Central memory CD4-positive, alpha-beta T cell (primary cell): ENCODE results near the gene POLR1A.

Source experiments
- DNase-seq: peaks from one replicate; pipeline ENCODE4 v3.0.0; 2022

Gene POLR1A

DNA sequence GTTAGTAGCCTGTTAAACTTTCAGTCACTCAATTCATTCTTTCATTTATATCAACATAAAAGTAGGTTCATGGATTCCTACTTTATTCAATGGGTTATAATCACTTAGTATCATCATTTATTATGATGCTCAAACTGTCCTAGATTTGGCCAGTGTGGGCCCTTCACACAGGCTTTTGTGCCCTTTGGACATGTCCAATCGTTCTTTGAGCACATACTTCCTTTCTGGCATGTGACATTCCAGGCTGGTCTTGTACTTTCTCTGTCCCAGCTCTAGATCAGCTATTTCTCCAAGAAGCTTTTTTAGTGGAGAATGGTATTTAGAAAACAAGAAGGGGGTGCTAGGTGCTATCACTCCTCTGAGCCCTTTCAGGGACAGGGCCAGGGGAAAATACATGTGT lies 11.5 kb downstream of the POLR1A start:
- no peak for DNase-seq

DNA sequence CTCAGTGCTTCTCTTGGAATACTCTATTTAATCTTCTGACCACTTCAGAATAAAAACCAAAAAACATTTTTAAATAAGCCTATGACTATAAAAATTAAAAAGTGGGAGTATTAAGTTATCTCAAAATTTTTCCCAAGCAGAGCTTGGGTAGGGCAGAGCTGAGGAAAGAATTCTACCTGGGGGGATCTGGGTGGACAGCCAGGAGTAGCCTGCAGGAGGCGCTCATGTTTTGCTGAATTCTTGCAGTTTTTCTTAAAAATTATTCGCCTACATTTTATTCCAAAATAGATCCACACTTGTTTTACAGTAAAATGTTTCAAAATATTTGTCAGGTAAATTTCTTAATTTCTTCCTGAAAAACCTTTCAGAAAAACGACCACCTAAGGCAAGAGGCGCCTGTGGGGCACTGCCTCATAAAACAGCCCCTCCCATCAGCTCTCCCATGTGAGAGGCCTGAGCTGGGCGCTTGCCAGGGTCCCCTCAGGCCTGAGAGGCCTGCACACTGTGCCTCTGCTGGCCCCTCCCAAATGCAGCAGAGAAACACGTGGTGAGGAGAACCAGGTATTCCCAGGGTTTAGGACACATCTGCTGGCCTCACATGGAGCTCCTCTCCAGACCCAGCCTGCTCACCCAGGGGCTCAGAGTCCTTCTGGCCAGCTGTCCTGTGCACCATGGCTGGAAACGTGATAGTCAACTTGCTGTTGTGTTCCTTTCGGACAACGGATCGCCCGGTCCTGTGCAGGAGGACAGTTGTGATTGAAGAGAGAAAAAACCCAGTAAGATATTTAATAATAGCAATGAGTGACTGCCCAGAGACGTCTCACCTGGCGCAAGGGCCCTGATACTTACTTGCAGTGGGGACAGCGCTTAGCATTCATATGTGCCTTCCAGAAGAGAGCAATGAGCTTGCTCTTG lies 17.5 kb downstream of the POLR1A start:
- no peak for DNase-seq

DNA sequence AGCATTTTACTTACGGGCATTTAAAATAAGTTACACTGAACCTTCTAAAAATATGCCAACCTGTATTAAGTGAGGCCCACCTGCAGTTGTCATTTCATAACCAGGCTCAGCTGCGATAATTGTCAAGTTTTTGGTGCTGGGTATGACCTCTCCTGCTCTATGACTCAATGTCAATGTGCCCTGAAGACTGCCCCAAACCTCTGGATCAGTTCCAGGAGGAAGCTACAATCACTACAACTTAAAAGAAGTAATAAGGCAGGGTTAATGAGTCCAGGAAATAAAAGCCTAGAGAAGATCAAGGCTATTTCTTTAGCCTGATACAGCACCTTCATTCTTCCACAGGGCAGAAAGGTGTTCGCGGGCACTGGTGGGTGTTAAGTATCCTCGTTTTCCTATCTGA lies 22.9 kb downstream of the POLR1A start:
- DNase-seq, result no peak

DNA sequence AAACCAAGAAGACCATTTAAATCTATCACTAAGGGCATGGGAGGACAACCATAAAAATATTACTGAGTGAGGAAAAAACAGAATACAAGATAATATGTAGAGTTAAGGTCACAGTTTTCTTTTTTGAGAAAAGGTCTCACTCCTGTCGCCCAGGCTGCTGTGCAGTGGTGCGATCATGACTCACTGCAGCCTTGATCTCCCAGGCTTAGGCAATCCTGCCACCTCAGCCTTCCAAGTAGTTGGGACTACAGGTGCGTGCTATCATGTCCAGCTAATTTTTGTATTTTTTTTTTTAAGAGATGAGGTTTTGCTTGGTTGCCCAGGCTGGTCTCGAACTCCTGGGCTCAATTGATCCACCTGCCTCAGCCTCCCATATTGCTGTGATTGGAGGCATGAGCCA lies 24.0 kb downstream of the POLR1A start:
- no peak for DNase-seq

DNA sequence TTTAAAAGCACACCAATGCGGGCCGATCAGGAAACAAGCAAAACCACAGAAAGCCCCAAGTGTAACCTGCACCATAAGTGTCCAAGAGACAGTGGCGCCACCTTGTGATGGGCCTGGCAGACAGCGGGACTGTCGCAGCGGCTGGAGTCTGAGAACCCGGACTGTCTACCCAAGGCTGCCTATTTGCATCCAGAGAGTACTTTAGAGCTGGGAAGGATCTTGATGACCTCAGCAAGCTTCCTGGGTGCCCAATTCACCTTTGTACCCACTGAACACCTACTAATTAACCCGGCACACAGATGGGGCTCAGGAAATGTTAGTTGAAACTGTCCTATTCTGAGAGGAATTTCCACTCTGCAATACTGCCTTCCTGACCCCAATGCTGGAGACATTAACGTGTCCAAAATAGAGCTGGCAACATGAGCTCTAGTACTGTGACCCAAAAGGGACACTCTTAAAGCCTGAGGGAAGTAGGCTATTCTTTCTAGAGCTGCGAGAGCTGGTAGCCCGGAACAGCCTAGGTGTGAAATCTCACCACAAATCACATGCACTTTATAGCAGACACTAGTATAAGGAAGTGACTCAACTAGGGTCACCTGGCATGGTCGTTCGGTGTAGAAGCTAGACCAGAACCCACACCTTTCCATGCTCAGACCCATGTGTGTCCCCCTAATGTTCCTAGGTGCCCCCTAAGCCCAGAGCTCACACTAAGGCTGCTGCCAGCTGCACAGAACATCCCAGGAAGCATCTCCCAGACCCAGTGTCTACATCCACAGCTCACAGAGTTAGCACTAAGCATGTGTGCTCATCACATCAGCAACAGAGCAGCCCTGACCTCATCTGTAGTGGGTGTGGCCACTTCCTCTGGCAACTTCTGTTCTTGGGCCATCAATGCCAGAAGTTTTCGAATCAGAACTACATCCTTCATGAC lies 25.4 kb downstream of the POLR1A start:
- DNase-seq, result peak; percentile 73

DNA sequence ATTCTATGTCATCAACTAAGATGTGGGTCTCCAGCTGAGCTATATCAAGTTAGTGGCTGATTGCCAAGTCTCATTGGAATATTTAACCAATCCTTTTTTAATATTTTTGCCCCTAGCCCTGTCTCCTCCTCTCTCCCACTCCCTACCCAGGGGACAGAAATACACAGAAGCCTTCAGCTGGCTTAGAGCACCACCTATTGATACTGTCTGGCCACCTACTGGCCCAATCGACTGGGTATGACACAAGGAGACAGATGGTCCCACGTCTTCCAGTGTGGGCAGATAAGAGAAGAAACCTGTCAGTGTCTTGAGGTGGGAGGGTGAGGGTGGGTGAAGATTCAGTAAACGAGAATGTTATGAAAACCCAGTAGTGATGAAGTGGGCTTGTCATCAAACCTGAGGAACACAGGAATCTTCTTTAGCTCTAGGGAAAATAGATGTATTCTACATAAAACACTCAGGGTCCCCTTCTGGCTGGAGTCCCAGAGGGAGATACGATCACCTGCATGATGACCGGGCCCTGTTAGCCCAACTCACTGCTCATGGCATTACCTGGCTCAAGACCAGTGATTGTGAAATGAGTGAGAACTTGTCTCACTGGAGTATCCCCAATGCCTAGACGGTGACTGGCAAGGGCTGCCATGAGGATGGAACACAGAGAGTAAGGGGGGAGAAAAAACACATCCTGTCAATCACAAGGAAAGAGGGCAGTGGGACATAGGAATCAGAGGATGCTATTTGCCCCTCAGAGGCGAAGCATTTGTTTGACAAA lies 26.7 kb downstream of the POLR1A start:
- peak; percentile 12 for DNase-seq

DNA sequence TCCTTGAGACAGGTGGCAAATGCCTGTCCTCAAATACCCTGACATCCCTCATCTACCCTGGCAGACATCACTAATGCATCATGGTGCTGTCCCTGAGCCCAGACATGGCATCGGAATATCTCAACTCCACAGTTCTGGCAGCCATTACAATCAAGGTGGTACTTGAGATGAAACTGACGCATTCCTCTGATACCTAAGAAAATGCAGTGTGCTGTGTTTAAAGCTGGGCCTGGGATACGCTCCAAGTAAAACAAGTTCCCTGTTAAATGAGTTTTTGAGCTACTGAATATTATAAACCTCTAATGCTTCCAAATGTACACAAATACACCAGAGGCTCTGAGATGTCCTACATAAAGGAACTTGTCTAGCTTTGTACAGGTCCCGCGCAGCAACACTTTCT lies 29.8 kb downstream of the POLR1A start:
- DNase-seq, result no peak

DNA sequence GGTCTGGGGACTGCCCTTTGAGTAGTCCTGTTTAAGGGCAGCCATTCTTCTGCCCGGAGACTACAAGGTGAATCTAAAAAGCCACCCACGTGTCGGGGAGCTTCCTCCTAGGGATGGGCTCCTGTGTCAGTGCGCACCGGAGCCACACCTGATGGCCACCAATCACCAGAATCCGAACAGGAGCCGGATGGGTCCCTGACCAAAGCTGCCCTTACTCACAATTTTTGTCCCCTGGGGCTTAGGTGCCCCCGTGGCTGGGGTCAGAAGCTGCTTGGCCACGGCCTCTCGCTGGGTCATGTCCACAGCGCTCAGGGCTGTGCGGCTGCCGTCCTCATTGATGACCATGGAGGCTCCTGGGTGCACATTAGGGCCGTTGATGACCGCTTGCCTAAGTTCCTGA lies 30.9 kb downstream of the POLR1A start:
- DNase-seq, result no peak

DNA sequence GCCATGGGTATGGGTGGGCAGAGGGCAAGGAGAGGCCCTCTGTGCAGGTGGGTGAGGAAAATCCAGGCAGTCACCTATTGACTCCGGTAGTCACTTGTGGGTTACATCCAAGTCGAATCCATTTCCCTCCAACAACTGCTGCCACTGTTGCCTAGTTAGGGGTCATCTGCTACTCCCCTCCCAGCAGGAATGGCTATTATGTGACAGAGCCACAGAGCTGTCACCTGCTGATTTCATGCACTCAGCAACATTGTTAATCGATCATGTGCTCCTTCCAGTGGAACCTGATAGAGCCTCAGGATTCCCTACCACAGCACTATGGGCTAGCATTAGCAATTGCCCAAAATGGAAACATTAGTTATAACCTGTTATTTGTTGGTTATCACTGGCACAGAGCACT lies 31.4 kb downstream of the POLR1A start:
- DNase-seq, result no peak

DNA sequence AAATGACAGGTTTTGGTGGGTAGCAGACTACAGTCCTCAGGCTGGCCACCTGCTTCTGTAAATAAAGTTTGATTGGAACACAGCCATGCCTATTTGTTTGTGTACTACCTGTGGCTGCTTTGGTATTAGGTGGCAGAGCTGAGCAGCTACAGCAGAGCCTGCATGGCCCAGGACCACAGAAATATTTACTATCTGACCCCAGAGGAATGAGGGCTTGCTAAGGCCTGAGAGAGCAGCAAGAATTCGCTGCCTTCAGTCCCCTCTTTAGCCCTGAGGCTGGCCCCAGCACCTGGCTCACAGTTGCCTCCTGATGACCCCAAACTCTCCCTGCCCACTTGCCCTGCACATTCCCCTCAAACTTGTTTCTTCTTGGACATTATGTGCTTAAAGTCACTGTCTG lies 32.5 kb downstream of the POLR1A start:
- DNase-seq, result no peak

DNA sequence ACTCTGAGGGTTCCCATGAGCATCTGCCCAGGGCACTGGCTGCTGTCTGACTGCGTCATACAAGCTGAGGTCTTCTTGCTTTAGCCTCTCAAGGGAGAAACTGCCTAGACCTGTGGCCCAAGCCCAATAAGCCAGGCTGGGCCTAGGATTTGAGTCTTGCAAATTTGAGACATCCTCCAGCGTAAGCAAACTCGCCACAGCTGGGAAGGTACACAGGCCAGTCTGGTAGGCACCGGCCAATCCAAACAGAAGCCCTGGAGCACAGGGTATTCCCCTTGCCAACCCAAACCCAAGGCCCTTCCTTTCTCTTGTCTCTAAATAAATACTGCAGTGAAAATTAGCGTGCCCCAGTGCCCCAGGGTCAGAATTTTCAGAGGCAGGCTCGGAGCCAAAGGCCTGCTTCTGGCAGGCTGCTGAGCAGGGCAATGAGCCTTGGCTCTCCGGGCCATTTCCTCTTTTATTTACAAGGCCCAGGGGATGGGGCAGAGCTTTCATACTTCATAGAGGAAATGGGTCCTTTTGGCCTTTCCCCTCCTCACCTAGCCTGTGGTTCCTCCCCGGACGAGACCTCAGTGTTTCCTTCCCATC lies 33.3 kb downstream of the POLR1A start:
- DNase-seq, result no peak

DNA sequence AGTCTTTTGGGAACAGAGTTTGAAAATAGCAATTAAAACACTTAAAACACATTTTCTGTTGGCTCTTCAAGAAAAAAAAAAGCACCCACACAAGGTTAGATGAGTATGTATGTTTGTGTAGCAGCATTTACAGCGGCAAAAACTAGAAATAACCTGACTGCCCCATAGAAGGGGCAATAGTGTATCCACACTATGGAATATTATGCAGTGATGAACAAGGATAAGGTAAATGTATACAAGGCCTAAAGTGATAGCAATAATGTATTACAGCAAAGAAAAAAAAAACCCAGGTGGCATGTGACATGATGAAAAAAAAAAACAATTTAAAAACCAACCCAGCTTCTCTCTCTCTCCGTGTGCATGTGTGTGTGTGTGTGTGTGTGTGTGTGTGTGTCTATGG lies 34.8 kb downstream of the POLR1A start:
- no peak for DNase-seq

DNA sequence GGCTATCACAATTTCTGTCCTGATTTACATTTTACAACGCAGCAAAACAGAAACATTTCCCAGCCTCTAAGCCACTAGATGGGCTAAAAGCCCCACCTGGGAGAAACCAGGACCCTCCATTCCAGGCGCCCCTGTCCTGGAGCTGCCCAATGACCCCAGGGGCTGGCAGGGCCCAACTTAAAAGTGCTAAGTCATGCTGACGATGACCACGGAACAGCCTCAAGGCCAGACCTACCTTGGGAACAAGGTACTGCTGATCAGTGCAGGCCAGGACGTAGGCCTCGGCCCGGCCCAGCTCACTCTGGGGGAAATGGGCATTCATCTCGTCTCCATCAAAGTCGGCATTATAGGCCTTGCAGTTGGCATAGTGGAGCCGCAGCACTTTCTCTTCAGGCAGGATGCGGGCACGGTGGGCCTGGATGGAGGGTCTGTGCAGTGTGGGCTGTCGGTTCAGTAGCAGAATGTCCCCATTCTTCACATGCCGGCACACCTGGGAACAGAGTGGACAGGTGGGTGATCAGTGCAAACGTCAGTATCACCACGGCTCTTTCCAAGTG lies 35.8 kb downstream of the POLR1A start:
- DNase-seq, result no peak

DNA sequence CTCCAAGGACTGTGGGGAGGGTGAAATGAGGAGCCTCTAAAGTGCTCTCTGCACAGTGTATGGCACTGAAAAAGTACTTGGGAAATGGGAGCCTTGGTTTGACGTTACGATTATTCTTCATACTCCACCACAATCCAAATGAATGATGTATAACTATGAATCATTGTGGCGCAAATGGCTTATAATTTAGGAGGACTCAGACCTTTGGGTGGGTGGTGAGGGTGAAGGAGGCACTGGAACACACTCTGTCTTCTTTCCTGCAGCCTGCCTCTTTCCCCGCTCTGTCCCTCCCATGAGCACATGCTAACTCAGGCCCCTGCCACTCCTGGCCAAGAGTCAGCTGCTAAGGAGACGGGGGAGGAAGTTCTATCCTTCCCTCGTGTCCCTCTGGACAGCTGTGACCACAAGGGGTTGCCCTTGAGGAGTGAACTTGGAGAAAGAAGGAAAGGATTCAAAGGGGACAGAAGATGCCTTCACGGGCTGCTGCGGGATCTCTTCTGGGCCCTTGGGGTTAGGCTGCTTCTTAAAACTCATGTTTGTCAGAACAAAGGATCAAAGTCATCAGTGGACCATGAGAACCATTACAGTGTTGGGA lies 36.5 kb downstream of the POLR1A start:
- DNase-seq, result no peak

DNA sequence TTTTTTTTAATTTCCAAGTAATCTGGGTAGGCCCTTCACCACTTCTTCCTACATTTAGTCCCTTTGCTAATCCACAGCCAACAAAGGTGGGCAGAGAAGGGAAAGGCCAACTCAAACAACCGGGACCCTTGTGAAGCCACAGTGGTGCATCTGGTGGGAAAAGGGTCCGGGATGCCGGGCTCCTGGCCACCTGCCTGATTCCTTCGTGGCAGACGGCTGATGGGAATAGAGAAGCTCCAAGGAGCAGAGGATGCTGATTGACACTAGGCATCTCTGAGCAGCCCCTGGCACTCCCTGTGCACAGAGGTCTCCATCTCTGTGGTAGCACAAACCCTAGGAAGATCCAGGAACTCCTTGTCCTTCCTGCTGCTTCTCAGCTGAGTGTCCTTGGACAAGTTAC lies 37.0 kb downstream of the POLR1A start:
- no peak for DNase-seq

DNA sequence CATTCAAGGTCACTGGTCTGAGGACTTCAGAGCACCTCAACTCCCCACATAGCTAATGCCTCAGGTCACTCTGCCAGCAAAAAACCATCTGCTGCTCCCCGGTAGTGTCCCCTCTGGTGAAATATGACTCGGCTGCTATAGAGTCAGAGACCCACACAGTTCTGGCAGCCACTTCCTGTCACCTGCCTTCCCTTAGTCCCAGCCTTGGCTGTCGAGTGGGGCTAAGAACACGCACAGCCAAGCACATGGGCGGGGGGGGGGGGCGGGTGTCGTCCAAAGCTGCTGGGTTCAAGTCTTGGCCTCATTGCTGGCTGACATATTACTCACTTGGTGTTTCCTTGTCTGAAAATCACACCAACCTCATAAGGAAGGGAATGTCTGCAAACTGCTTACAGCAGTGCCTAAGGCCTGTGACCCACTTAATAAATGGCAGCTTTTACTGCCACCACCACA lies 37.5 kb downstream of the POLR1A start:
- peak; percentile 29 for DNase-seq

DNA sequence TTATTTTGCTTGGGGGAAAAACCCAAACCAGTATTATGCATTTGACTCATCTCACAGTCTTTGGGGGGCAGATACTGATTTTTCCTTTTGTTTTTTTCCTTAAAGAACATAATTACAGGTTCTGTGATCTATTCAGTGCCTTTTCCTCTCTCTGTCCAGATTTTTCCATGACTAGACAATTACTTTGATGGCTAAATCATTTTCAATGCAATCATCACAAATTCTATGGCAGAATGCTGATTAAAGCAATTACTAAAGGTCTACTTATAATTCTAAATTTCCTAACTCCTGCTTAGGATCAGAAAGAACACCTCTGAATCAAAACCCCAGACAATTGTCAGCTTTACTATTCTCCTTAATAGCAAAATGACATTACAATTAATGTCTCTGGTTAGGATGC lies 38.8 kb downstream of the POLR1A start:
- DNase-seq, result no peak

DNA sequence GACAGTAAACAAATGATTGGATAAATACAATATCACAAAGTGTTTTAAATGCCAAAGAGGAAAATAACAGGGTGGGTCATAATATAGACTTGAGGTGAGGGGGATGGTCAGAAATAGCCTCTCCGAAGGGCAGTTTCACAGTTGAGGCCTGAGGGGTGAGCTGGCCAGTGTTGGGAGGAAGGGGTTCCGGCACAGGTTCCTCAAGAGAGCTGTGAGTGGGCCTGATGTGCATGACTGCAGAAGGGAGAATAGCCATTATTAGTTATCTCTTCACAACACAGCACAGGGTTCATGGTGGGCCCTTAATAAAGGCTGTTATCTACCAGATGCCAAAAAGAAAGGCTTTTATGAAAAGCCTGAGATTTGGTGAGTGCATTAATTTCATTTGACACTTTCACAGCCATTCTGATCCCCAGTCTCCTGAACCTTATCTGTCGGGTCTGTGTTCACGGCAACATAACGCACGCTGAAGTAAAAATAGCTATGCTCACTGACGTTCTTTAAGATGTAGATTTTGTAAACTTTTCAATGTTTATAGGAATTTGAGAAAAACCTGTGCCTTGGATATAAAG lies 39.6 kb downstream of the POLR1A start:
- no peak for DNase-seq

DNA sequence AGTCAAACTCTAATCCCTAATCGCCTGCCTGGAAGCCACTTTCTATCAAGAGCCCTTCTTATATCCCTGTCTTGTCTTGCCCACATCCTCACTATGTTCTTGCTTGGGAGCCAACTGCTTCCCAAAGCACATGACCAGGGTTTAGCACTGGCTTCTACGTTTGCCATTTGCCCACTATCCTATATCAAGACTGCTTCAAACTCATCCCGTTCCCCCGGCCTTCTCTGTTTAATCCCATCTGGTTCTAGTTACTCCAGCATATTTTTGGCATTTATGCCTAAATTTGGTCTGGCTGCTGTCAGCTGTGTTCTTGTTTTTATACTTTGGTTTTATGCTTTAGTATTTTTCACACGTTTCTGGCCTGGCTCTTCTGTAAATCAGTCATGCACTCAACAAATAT lies 40.2 kb downstream of the POLR1A start:
- no peak for DNase-seq

DNA sequence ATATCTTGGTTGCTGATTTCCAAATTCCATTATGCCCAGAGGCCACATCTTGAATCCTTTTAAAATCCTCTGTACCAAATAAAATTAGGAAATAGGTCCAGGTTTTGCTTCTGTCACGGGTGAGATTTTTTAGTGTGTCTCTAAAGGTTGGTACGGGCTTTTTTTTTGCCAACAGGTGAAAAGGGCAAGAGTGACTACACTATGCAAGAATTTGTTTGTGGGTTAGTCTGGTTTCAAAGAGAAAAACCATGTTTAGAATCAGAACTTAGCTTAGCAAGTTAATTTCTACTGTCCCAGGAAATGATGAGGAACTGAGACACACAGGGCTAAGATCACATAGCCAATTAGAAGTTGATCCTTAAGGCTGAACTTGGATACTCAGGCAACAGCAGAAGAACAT lies 41.7 kb downstream of the POLR1A start:
- DNase-seq, result no peak

DNA sequence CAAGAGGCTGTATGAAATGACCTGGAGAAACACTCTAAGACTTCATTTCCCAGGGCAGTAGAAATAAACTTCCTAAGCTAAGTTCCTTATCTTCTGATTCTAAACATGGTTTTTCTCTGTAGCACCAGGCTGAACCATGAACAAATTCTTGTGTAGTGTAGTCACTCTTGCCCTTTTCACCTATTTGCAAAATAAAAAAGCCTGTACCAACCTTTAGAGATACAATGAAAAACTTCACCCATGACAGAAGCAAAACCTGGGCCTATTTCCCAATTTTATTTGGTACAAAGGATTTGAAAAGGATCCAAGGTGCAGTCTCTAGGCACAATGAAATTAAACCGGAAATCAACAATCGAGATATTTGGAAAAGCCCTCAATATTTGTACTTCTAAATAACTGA lies 43.6 kb downstream of the POLR1A start:
- no peak for DNase-seq
